ENCODE measurements around the gene OBSCN. TPM values are rescaled to one million over a fixed set of nuclear protein-coding genes. Genes with fewer than 3 reads are reported as not detected.
A peak's percentile ranks its signal among the peaks of the same experiment; 100 is the strongest.

OBSCN gene
- total RNA-seq (2021; ENCODE audit: unreplicated experiment) (10.5 TPM), Bru-seq, nascent RNA (percentile 45 among the genes with signal in this experiment), BruChase-seq, experiment 1, labeled RNA remaining after a 2-hour chase (percentile 47 among the genes with signal in this experiment), BruChase-seq, experiment 2, labeled RNA remaining after a 6-hour chase (percentile 56 among the genes with signal in this experiment)
- polyA plus RNA-seq (2012; ENCODE audit: insufficient read length): 12.4 TPM
- long read RNA-seq, partial matches to known transcripts: 7 of 11 reads
- long read RNA-seq, other reads (novel, unspliced or antisense): 3 of 11 reads

- no TSS peak for BruUV-seq (replicated peaks)
- CTCF ChIA-PET: no interaction called here
- POLR2A ChIA-PET: no interaction called here
- Histone ChIP-seq H3K27me3 (ENCODE audit: control insufficient read depth, insufficient read depth, low read length) (no peaks in the 10 kb centered on the region), H3K4me1 (ENCODE audit: control insufficient read depth, insufficient read depth, low read length) (peaks cover 12% of the 10 kb centered on the region; the same call in 1 of the 2 replicates), H3K9me3 (ENCODE audit: control insufficient read depth, insufficient read depth, low read depth, low read length) (no peaks in the 10 kb centered on the region), H3K27ac (ENCODE audit: low read length) (no peak within 1 kb of the TSS), H3K36me3 (ENCODE audit: control insufficient read depth, insufficient read depth, low read length) (no peaks in the 10 kb centered on the region), H3K4me3 (ENCODE audit: low read depth in 2 of 2, low read length in 2 of 2) (no peak within 1 kb of the TSS)
- ATAC-seq (no peak), DNase-seq (ENCODE audit: low read depth, low spot score) (no peak)
- in situ Hi-C loops (cut with HindIII; ENCODE audit: low pct_unique_long_range_greater_than_20kb, low sequenced_read_pairs) (no loop called here), intact Hi-C loops (cut with micrococcal nuclease; ENCODE audit: unreplicated experiment) (no loop called here)
- TF ChIP-seq REST (IDR thresholded peaks at IDR 0.05; ENCODE audit: insufficient read depth in 1 of 2, low read depth in 2 of 2, low read length in 1 of 2): no peak
- no peak for TF ChIP-seq TCF7L2 (IDR thresholded peaks at IDR 0.05; ENCODE audit: low read depth, low read length)
- no peak for TF ChIP-seq SIN3A (IDR thresholded peaks at IDR 0.05; ENCODE audit: borderline replicate concordance, insufficient read depth, low read depth, low read length)
- TF ChIP-seq POLR2AphosphoS5 (IDR thresholded peaks at IDR 0.05; ENCODE audit: low read depth, low read length): no peak
- TF ChIP-seq CTCF (IDR thresholded peaks at IDR 0.05): no peak
Measured at GRCh38 chr1:228207851-228208821, at the start of gene OBSCN. Gene OBSCN (plus strand): TSS chr1:228208044. CDS start chr1:228211784, 3,740 bp downstream.

- no TSS peak for BruUV-seq (replicated peaks)
- TF ChIP-seq SIN3A (IDR thresholded peaks at IDR 0.05; ENCODE audit: borderline replicate concordance, insufficient read depth, low read depth, low read length) (no peak), POLR2AphosphoS5 (IDR thresholded peaks at IDR 0.05; ENCODE audit: low read depth, low read length) (no peak), REST (IDR thresholded peaks at IDR 0.05; ENCODE audit: insufficient read depth in 1 of 2, low read depth in 2 of 2, low read length in 1 of 2) (no peak), TCF7L2 (IDR thresholded peaks at IDR 0.05; ENCODE audit: low read depth, low read length) (no peak), CTCF (IDR thresholded peaks at IDR 0.05) (no peak)
- ChIA-PET CTCF (interaction anchor here (0.5 kb wide), 1 partner anchor 150 kb away, joined by 4 read pairs; no protein-coding TSS in a partner anchor), POLR2A (interaction anchor here (0.6 kb wide), 1 partner anchor 8 kb away, joined by 5 read pairs; no protein-coding TSS in a partner anchor)
- H3K27me3 ChIP-seq (ENCODE audit: control insufficient read depth, insufficient read depth, low read length): no peaks in the 10 kb centered on the region
- no peak for ATAC-seq
- no peak overlapping the region for H3K4me3 ChIP-seq (ENCODE audit: low read depth in 2 of 2, low read length in 2 of 2)
- no peak overlapping the region for H3K27ac ChIP-seq (ENCODE audit: low read length)
- DNase-seq (ENCODE audit: low read depth, low spot score): no peak
- intact Hi-C loops (cut with micrococcal nuclease; ENCODE audit: unreplicated experiment) (no loop called here), in situ Hi-C loops (cut with HindIII; ENCODE audit: low pct_unique_long_range_greater_than_20kb, low sequenced_read_pairs) (no loop called here)
- no peaks in the 10 kb centered on the region for H3K9me3 ChIP-seq (ENCODE audit: control insufficient read depth, insufficient read depth, low read depth, low read length)
- H3K36me3 ChIP-seq (ENCODE audit: control insufficient read depth, insufficient read depth, low read length): no peaks in the 10 kb centered on the region
- H3K4me1 ChIP-seq (ENCODE audit: control insufficient read depth, insufficient read depth, low read length): peaks cover 8% of the 10 kb centered on the region
Measured at GRCh38 chr1:228158151-228159007, 49.5 kb upstream of the OBSCN start.
